ENCODE measurements around the gene NPAS3.

Gene NPAS3

GRCh38 chr14:33799705-33800570, 861.3 kb downstream of the NPAS3 start:
- no peaks in the 10 kb centered on the region for H3K4me1 ChIP-seq (ENCODE audit: control insufficient read depth, insufficient read depth, low read length)
- peak overlapping the region in 1 of 2 donors; percentile 61 for H3K4me3 ChIP-seq (ENCODE audit: low read length in 2 of 2)
- H3K27ac ChIP-seq (ENCODE audit: low read length) = no peak overlapping the region
- H3K27me3 ChIP-seq (ENCODE audit: control insufficient read depth in 1 of 2, insufficient read depth in 2 of 2, low read length in 2 of 2) = peaks cover 0 to 4% of the 10 kb centered on the region in 2 donors
- H3K36me3 ChIP-seq (ENCODE audit: control insufficient read depth in 2 of 2, insufficient read depth in 2 of 2, low read length in 2 of 2) = peaks cover 0 to 2% of the 10 kb centered on the region in 2 donors
- H3K9me3 ChIP-seq (ENCODE audit: control insufficient read depth in 2 of 2, low read length in 2 of 2) = no peaks in the 10 kb centered on the region
- H3K9ac ChIP-seq (ENCODE audit: low read length in 2 of 2) = no peak overlapping the region

- H3K4me1 ChIP-seq (ENCODE audit: control insufficient read depth, insufficient read depth, low read length) = no peaks in the 10 kb centered on the region
- no peak overlapping the region for H3K27ac ChIP-seq (ENCODE audit: low read length)
- H3K9ac ChIP-seq (ENCODE audit: low read length in 2 of 2) = no peak overlapping the region
- no peak overlapping the region for H3K4me3 ChIP-seq (ENCODE audit: low read length in 2 of 2)
- no peaks in the 10 kb centered on the region for H3K9me3 ChIP-seq (ENCODE audit: control insufficient read depth in 2 of 2, low read length in 2 of 2)
- peaks cover 0 to 4% of the 10 kb centered on the region in 2 donors for H3K27me3 ChIP-seq (ENCODE audit: control insufficient read depth in 1 of 2, insufficient read depth in 2 of 2, low read length in 2 of 2)
- H3K36me3 ChIP-seq (ENCODE audit: control insufficient read depth in 2 of 2, insufficient read depth in 2 of 2, low read length in 2 of 2) = peaks cover 0 to 2% of the 10 kb centered on the region in 2 donors
Measured at GRCh38 chr14:33800735-33801163, 862.1 kb downstream of the NPAS3 start.

- Histone ChIP-seq H3K4me1 (ENCODE audit: control insufficient read depth, insufficient read depth, low read length) (no peaks in the 10 kb centered on the region), H3K36me3 (ENCODE audit: control insufficient read depth in 2 of 2, insufficient read depth in 2 of 2, low read length in 2 of 2) (no peaks in the 10 kb centered on the region), H3K9ac (ENCODE audit: low read length in 2 of 2) (no peak overlapping the region), H3K27ac (ENCODE audit: low read length) (no peak overlapping the region), H3K9me3 (ENCODE audit: control insufficient read depth in 2 of 2, low read length in 2 of 2) (no peaks in the 10 kb centered on the region), H3K4me3 (ENCODE audit: low read length in 2 of 2) (no peak overlapping the region), H3K27me3 (ENCODE audit: control insufficient read depth in 1 of 2, insufficient read depth in 2 of 2, low read length in 2 of 2) (peaks cover 0 to 4% of the 10 kb centered on the region in 2 donors)
Measured at GRCh38 chr14:33802737-33803136, 864.1 kb downstream of the NPAS3 start.

- Histone ChIP-seq H3K4me1 (ENCODE audit: control insufficient read depth, insufficient read depth, low read length) (no peaks in the 10 kb centered on the region), H3K36me3 (ENCODE audit: control insufficient read depth in 2 of 2, insufficient read depth in 2 of 2, low read length in 2 of 2) (no peaks in the 10 kb centered on the region), H3K27me3 (ENCODE audit: control insufficient read depth in 1 of 2, insufficient read depth in 2 of 2, low read length in 2 of 2) (peaks cover 0 to 3% of the 10 kb centered on the region in 2 donors), H3K4me3 (ENCODE audit: low read length in 2 of 2) (no peak overlapping the region), H3K9ac (ENCODE audit: low read length in 2 of 2) (no peak overlapping the region), H3K27ac (ENCODE audit: low read length) (no peak overlapping the region), H3K9me3 (ENCODE audit: control insufficient read depth in 2 of 2, low read length in 2 of 2) (no peaks in the 10 kb centered on the region)
Measured at GRCh38 chr14:33805593-33805992, 866.9 kb downstream of the NPAS3 start.

- no peaks in the 10 kb centered on the region for H3K27me3 ChIP-seq (ENCODE audit: control insufficient read depth in 1 of 2, insufficient read depth in 2 of 2, low read length in 2 of 2)
- H3K9ac ChIP-seq (ENCODE audit: low read length in 2 of 2) = no peak overlapping the region
- no peak overlapping the region for H3K4me3 ChIP-seq (ENCODE audit: low read length in 2 of 2)
- no peak overlapping the region for H3K27ac ChIP-seq (ENCODE audit: low read length)
- no peaks in the 10 kb centered on the region for H3K36me3 ChIP-seq (ENCODE audit: control insufficient read depth in 2 of 2, insufficient read depth in 2 of 2, low read length in 2 of 2)
- no peaks in the 10 kb centered on the region for H3K9me3 ChIP-seq (ENCODE audit: control insufficient read depth in 2 of 2, low read length in 2 of 2)
- no peaks in the 10 kb centered on the region for H3K4me1 ChIP-seq (ENCODE audit: control insufficient read depth, insufficient read depth, low read length)
Measured at GRCh38 chr14:33806905-33807304, 868.2 kb downstream of the NPAS3 start.

GRCh38 chr14:33808187-33808586, 869.5 kb downstream of the NPAS3 start:
- H3K27ac ChIP-seq (ENCODE audit: low read length) = no peak overlapping the region
- H3K36me3 ChIP-seq (ENCODE audit: control insufficient read depth in 2 of 2, insufficient read depth in 2 of 2, low read length in 2 of 2) = no peaks in the 10 kb centered on the region
- no peaks in the 10 kb centered on the region for H3K27me3 ChIP-seq (ENCODE audit: control insufficient read depth in 1 of 2, insufficient read depth in 2 of 2, low read length in 2 of 2)
- no peak overlapping the region for H3K9ac ChIP-seq (ENCODE audit: low read length in 2 of 2)
- no peaks in the 10 kb centered on the region for H3K9me3 ChIP-seq (ENCODE audit: control insufficient read depth in 2 of 2, low read length in 2 of 2)
- H3K4me3 ChIP-seq (ENCODE audit: low read length in 2 of 2) = no peak overlapping the region
- H3K4me1 ChIP-seq (ENCODE audit: control insufficient read depth, insufficient read depth, low read length) = no peaks in the 10 kb centered on the region

GRCh38 chr14:33809396-33809981, 870.8 kb downstream of the NPAS3 start:
- Histone ChIP-seq H3K9ac (ENCODE audit: low read length in 2 of 2) (no peak overlapping the region), H3K4me3 (ENCODE audit: low read length in 2 of 2) (no peak overlapping the region), H3K4me1 (ENCODE audit: control insufficient read depth, insufficient read depth, low read length) (no peaks in the 10 kb centered on the region), H3K36me3 (ENCODE audit: control insufficient read depth in 2 of 2, insufficient read depth in 2 of 2, low read length in 2 of 2) (no peaks in the 10 kb centered on the region), H3K27me3 (ENCODE audit: control insufficient read depth in 1 of 2, insufficient read depth in 2 of 2, low read length in 2 of 2) (no peaks in the 10 kb centered on the region), H3K27ac (ENCODE audit: low read length) (no peak overlapping the region), H3K9me3 (ENCODE audit: control insufficient read depth in 2 of 2, low read length in 2 of 2) (no peaks in the 10 kb centered on the region)

DNA sequence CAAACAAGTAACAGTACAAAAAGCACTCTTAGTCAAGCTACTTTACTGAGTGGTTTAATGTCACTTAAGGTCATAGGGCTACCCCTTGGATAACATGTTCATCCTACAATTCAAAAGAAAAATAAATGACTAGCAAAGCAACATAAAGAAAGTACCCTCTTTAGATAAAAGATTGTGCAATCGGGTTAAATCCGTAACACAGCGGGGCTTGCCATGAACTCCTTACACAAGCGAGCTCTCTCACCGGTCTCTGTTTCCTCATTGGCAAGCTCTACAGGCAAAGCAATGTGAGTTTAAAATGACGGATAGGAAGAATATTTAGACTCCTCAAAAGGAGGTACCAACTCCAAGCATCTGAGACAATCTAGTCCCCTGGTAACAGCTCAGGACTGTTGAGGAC, 871.6 kb downstream of the NPAS3 start:
- H3K4me3 ChIP-seq (ENCODE audit: low read length in 2 of 2) = no peak overlapping the region
- no peaks in the 10 kb centered on the region for H3K4me1 ChIP-seq (ENCODE audit: control insufficient read depth, insufficient read depth, low read length)
- H3K9ac ChIP-seq (ENCODE audit: low read length in 2 of 2) = no peak overlapping the region
- no peak overlapping the region for H3K27ac ChIP-seq (ENCODE audit: low read length)
- no peaks in the 10 kb centered on the region for H3K9me3 ChIP-seq (ENCODE audit: control insufficient read depth in 2 of 2, low read length in 2 of 2)
- H3K36me3 ChIP-seq (ENCODE audit: control insufficient read depth in 2 of 2, insufficient read depth in 2 of 2, low read length in 2 of 2) = no peaks in the 10 kb centered on the region
- H3K27me3 ChIP-seq (ENCODE audit: control insufficient read depth in 1 of 2, insufficient read depth in 2 of 2, low read length in 2 of 2) = no peaks in the 10 kb centered on the region

DNA sequence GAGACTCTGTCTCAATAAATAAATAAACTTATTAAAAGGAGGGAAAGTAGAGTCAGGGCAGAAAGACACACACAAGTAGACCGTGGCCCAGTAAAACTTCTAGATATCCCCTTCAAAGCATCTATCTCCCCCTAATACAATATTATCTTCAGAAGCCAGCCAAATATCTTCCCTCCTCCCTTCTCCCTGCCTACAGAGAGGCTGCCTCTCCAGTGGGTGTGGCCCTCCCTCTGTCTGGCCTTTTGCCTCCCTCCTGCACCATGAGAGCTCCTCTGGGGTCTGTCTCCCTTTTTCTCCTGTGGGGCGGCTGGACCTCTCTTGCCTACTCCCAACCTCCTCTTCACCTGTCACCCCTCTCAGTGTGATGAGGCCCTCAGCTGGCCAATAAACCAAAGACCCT, 873.0 kb downstream of the NPAS3 start:
- H3K27me3 ChIP-seq (ENCODE audit: control insufficient read depth in 1 of 2, insufficient read depth in 2 of 2, low read length in 2 of 2) = no peaks in the 10 kb centered on the region
- H3K9ac ChIP-seq (ENCODE audit: low read length in 2 of 2) = no peak overlapping the region
- H3K27ac ChIP-seq (ENCODE audit: low read length) = no peak overlapping the region
- no peak overlapping the region for H3K4me3 ChIP-seq (ENCODE audit: low read length in 2 of 2)
- H3K4me1 ChIP-seq (ENCODE audit: control insufficient read depth, insufficient read depth, low read length) = no peaks in the 10 kb centered on the region
- no peaks in the 10 kb centered on the region for H3K9me3 ChIP-seq (ENCODE audit: control insufficient read depth in 2 of 2, low read length in 2 of 2)
- no peaks in the 10 kb centered on the region for H3K36me3 ChIP-seq (ENCODE audit: control insufficient read depth in 2 of 2, insufficient read depth in 2 of 2, low read length in 2 of 2)

DNA sequence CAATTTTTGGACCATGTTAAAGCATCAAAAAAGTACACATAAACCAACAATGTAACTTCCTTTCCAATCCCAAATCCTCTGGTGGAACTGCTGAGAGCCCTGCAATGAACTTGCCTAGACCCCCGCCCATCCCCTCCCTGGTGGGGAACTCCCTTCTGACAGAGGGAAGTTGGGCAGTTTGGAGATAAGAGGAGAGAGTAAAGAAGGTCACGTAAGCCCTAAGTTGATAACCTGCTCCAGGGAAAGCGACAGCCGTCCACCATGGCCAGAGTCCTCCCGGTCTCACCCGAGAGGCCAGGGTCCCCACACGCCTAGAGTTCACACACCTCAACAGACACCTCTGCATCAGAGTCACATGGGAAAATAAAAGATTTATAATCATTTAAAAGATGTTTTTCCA, 873.5 kb downstream of the NPAS3 start:
- H3K9ac ChIP-seq (ENCODE audit: low read length in 2 of 2) = no peak overlapping the region
- H3K27ac ChIP-seq (ENCODE audit: low read length) = no peak overlapping the region
- H3K9me3 ChIP-seq (ENCODE audit: control insufficient read depth in 2 of 2, low read length in 2 of 2) = no peaks in the 10 kb centered on the region
- no peaks in the 10 kb centered on the region for H3K4me1 ChIP-seq (ENCODE audit: control insufficient read depth, insufficient read depth, low read length)
- no peak overlapping the region for H3K4me3 ChIP-seq (ENCODE audit: low read length in 2 of 2)
- no peaks in the 10 kb centered on the region for H3K27me3 ChIP-seq (ENCODE audit: control insufficient read depth in 1 of 2, insufficient read depth in 2 of 2, low read length in 2 of 2)
- no peaks in the 10 kb centered on the region for H3K36me3 ChIP-seq (ENCODE audit: control insufficient read depth in 2 of 2, insufficient read depth in 2 of 2, low read length in 2 of 2)

GRCh38 chr14:33812601-33813000, 873.9 kb downstream of the NPAS3 start:
- H3K9me3 ChIP-seq (ENCODE audit: control insufficient read depth in 2 of 2, low read length in 2 of 2) = no peaks in the 10 kb centered on the region
- H3K4me1 ChIP-seq (ENCODE audit: control insufficient read depth, insufficient read depth, low read length) = no peaks in the 10 kb centered on the region
- no peaks in the 10 kb centered on the region for H3K27me3 ChIP-seq (ENCODE audit: control insufficient read depth in 1 of 2, insufficient read depth in 2 of 2, low read length in 2 of 2)

More at GRCh38 chr14:33812601-33813000, 873.9 kb downstream of the NPAS3 start:
- no peaks in the 10 kb centered on the region for H3K36me3 ChIP-seq (ENCODE audit: control insufficient read depth in 2 of 2, insufficient read depth in 2 of 2, low read length in 2 of 2)
- H3K9ac ChIP-seq (ENCODE audit: low read length in 2 of 2) = no peak overlapping the region
- no peak overlapping the region for H3K27ac ChIP-seq (ENCODE audit: low read length)
- no peak overlapping the region for H3K4me3 ChIP-seq (ENCODE audit: low read length in 2 of 2)
